Measurements from ENCODE around the gene ZIC5.

ZIC5 gene

GRCh38 chr13:99991013-99991827 is 19.7 kb upstream of the ZIC5 start:
- TF ChIP-seq CTCF (IDR thresholded peaks at IDR 0.05; ENCODE audit: low read length, missing control alignments), result no peak
- no peak for DNase-seq (ENCODE audit: low read depth)
- no peak overlapping the region for H3K4me3 ChIP-seq (replicated peaks; ENCODE audit: low read depth, low read length)

DNA sequence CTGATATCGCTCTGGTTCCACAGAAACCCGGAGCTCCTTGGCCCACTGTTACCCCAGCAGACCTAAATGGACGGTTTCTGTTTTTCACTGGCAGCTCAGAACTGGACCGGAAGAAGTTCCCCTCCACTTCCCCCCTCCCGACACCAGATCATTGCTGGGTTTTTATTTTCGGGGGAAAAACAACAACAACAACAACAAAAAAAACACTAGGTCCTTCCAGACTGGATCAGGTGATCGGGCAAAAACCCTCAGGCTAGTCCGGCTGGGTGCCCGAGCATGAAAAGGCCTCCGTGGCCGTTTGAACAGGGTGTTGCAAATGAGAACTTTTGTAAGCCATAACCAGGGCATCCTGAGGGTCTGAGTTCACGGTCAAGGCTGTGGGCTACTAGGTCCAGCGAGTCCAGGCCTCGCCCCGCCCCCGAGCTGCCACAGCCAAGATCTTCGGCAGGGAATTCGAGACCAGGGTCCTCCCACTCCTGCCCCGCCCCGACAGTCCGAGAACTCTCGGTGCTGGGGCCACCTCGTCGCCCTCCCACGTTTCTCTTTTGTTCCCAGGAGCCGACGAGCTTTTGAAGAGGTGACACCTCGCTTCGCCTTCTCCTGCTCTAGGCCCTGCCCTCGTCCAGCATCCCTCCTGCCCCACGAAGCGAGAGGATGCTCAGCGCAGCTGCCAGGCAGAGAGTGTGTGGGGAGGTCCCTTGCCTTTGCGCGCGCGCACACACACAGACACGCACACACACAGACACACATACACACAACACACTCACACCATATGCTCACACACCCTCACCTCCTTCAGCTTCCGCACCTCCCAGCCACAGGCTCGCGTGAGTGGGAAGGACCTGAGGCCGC is 18.8 kb upstream of the ZIC5 start:
- no peak overlapping the region for H3K4me3 ChIP-seq (replicated peaks; ENCODE audit: low read depth, low read length)
- no peak for TF ChIP-seq CTCF (IDR thresholded peaks at IDR 0.05; ENCODE audit: low read length, missing control alignments)
- no peak for DNase-seq (ENCODE audit: low read depth)

- TF ChIP-seq CTCF (IDR thresholded peaks at IDR 0.05; ENCODE audit: low read length, missing control alignments), result no peak
- DNase-seq (ENCODE audit: low read depth), result no peak
- no peak overlapping the region for H3K4me3 ChIP-seq (replicated peaks; ENCODE audit: low read depth, low read length)
Measured at GRCh38 chr13:99989276-99990125, 17.9 kb upstream of the ZIC5 start.

GRCh38 chr13:99988529-99989275 is 17.1 kb upstream of the ZIC5 start:
- DNase-seq (ENCODE audit: low read depth), result no peak
- no peak for TF ChIP-seq CTCF (IDR thresholded peaks at IDR 0.05; ENCODE audit: low read length, missing control alignments)
- no peak overlapping the region for H3K4me3 ChIP-seq (replicated peaks; ENCODE audit: low read depth, low read length)

GRCh38 chr13:99987154-99988019 is 15.8 kb upstream of the ZIC5 start:
- no peak for DNase-seq (ENCODE audit: low read depth)
- TF ChIP-seq CTCF (IDR thresholded peaks at IDR 0.05; ENCODE audit: low read length, missing control alignments), result no peak
- H3K4me3 ChIP-seq (replicated peaks; ENCODE audit: low read depth, low read length), result no peak overlapping the region

All from fibroblast of pulmonary artery (primary cell).